HTR-8/SVneo (cell line): ENCODE data around the gene WDR27.
A peak's percentile ranks its signal among the peaks of the same experiment; 100 is the strongest.
"Not testable (repeated sequence)": the region's sequence is repeated elsewhere in the genome, so short reads cannot be mapped to it uniquely, and the experiment has no call there.

Source experiments
- DNase-seq: peaks from one replicate; pipeline ENCODE4 v3.0.0; 2011; ENCODE audit warnings: low spot score, mixed read lengths; ENCODE audit not compliant: insufficient read length
- FAIRE-seq: peaks from 2 replicates; lab custom pipeline; 2011; peaks lifted over from hg19 to GRCh38; lab: Jason Lieb, UNC

WDR27 gene

DNA sequence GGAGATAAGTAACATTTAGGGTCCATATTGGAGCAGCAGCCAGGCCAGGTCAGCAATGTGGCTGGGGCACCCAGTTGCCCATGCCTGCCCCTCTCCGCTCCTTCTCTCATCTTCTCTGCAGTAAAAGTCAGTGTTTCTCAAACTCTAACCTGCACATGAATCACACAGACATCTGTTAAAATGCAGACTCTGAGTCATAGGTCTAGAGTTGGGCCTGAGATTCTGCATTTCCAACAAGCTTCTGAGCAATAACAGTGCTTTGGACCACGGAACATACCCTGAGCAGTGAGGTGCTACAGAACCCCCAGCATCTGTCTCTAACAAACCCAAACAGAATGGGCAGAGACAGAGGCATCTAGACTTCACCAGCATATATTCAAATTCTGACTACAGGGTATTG, 12.3 kb upstream of the WDR27 start:
- DNase-seq, result no peak
- FAIRE-seq, result no peak

DNA sequence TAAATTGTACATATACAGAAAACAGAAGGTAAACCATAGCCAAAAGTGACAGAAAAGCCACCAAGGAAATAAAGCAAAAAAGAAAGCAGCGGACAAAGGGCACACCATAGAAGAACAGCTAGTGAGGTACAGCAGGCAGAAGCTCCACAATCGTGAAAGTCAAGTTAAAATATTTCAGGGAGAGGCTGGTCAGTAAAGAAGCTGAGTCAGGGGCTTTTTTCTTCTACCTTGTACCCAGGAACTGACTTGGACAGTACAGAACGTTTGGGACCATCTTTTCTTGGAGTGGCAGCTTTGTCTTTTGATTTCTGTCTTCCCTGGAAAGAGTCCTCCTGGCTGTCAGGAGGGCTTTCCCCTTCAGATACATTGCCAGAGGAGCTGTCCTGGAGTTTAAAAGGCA, 8.2 kb upstream of the WDR27 start:
- DNase-seq (no peak), FAIRE-seq (no peak)

DNA sequence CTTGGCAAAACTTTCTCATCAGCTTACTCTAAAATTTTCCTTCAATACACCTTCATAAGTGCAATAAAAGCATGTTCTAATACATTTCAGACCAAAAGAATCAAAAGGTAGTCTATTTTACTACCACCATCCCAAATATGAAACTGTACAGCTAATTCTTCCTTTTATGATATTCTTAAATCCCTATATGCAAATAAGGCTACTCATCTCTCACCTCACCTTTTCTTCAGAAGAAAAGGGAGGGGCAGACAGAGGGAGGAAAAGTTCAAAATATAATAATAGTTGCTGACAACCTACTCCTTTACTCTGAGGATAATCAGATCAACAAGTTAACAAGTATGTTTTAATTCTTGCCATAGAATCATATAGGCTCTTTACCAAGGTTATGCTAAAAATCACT, 7.5 kb upstream of the WDR27 start:
- FAIRE-seq (no peak), DNase-seq (no peak)

DNA sequence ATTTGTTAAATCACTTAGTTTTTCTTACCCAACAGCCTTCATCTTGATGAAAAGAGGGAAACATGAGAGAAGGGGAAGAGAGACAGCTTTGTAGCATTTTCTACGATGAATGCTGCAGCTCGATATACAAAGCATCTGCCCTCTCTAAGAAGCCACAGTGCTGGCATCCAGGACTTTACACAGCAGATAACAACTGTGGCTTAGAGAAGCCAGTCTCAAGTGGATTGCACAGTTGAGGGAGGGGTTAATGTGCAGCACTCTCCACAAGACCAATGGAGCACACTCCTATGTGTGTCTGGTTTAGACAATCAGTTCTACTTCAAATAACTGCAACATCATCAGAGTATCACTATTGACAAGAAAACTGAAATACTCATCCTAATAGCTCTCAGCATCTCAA, 5.9 kb upstream of the WDR27 start:
- FAIRE-seq (no peak), DNase-seq (no peak)

DNA sequence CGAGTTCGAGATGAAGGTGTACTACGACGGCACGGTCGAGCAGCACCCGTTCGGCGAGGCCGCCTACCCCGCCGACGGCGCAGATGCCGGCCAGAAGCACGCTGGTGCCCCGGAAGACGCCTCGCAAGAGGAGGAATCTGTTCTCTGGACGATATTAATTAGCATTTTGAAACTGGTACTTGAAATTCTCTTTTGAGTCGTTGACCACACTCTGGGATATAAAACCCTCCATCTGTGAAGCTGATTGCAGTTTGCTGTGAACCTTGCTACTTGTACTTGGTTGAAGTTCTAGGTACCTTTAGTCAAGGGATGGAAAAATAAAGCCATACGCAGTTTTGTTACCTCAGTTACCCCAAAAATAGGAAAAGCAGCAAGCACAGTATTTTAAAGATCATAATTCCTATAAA, 1.0 kb upstream of the WDR27 start:
- DNase-seq (no peak), FAIRE-seq (no peak)

DNA sequence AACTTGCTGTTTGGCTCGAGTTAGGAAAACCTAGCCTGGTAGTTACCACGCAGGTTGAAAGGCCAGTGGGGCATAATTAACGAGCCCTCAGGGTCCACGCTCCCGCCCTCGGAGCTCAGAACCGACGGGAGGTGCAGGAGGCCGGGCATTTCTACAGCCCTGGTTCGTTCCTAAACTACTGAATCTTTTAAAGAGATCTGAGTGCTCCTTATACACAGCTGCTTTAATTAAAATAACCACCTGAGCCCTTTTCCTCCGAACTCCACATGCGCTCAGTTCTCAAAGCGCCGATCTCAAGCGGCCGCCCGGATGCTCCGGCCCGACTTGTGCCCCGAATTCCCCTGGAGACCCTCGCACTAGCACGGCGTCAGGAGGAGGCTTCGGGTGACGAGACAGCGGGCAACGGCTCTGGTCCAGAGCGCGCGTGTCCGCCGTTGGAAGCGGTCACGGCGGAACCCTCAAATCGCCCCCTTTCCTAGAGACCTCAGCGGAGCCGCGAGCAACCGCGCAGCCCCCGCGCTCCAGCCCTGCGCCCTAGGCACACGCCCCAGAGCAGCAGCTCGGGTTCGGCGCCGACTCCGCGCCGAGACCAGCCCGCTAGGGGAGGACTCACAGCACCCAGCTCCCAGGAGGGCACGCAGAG, 397 bp downstream of the WDR27 start:
- no peak for FAIRE-seq

DNA sequence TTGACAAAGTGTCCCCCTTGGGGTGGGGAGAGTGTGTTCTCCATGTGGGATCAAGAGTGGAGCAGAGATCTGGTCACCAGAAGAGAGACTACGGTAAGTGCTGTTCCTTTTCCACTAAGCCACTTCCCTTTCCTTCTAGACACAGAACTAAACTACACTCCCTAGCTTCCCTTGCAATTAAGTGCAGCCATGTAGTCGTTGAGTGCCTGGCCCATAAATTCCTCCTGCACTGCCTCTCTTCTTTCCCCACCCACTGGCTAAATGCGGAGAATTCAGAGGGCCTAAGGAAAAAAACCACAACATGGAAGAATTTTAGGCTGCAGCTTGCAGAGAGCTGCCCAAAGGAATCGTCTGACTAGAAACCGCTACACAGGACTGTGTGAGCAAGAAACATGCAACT, 1.5 kb downstream of the WDR27 start:
- DNase-seq, result no peak

More for the DNA sequence above, 397 bp downstream of the WDR27 start:
- no peak for DNase-seq

DNA sequence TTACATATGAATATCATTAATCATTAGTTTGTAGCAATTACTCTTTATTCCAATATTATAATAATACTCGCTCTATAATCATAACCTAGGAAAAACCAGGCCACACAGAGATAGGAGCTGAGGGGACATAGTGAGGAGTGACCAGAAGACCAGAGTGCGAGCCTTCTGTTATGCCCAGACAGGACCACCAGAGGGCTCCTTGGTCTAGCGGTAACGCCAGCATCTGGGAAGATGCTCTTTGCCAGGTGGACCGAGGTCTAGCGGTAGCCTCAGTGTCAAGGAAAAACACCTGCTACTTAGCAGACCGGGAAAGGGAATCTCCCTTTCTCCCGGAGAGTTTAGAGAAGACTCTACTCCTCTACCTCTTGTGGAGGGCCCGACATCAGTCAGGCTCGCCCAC, 4.7 kb downstream of the WDR27 start:
- DNase-seq, result not testable (repeated sequence)

More for the DNA sequence above, 1.5 kb downstream of the WDR27 start:
- FAIRE-seq, result no peak

DNA sequence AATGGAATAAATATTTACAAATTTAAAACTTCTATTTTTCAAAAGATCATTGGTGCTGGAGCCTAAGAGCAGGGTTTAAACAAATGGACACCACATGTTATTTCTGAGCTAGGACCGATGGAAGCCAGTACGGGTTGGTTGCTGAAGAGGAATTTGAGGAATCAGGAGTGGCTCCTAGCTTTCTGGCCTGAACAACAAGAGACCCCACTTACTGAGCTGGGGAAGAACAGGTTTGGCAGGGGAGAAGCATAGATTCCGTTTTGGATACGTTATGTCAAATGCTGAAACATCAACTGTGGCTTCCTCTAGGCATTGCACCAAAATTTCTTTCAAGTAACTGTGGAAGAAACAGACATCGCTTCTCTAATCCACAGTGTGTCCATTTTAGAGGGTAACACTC, 6.7 kb downstream of the WDR27 start:
- no peak for FAIRE-seq
- DNase-seq, result no peak

More for the DNA sequence above, 4.7 kb downstream of the WDR27 start:
- FAIRE-seq, result not testable (repeated sequence)

DNA sequence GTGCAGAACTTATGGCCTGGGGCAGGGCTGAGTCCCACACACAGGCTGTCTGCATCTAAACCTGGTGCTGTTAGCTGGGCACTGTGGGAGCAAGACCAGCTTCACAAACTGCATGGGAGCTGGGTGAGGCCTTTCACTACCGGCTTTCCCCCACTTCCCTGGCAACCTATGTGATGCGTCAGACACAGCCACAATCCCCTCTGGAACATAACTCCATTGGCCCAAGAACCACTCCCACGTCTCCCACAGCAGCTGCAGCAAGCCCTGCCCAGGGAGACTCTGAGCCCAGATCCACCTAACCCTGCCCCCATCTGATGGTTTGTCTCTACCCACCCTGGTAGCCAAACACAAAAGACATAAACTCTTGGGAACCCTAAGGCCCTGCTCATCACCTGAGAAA, 9.3 kb downstream of the WDR27 start:
- no peak for DNase-seq
- FAIRE-seq, result no peak

DNA sequence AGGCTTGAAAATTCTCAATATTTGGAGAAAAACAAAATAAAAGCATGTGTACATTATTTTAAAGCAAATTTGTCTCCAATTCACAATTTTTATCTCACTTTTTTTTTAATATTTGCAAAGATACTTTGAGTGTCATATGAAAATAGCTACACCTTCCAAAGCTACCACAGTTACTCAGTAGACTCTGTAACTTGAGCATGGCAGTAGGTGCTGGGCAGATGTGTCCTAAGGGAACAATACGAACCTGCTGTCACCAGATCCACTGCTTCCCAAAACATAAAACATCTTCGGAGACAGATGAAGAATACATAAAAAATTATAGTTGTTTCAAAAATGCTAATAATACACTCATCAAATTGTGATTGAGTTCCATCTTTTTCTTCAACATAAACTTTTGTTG, 10.6 kb downstream of the WDR27 start:
- no peak for FAIRE-seq

DNA sequence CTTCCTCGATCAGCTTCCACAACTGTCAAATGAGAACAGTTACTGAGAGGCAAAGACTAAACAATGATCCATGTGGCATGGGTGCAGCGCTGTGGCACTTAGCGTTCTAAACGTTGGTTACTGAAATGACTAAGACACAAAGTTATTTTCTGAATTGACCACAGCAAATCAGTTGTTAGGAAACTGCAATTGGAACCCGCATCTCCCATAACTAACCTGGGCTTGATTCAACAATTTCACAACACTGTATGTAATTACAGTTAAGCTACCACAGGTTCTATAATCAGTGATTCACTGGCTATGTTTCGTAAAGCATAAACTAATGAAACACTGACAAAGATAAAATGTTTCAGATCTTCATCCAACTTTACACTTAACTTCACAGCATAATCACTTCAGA, 12.5 kb downstream of the WDR27 start:
- DNase-seq (peak; percentile 15), FAIRE-seq (no peak)

More for the DNA sequence above, 10.6 kb downstream of the WDR27 start:
- DNase-seq, result no peak

DNA sequence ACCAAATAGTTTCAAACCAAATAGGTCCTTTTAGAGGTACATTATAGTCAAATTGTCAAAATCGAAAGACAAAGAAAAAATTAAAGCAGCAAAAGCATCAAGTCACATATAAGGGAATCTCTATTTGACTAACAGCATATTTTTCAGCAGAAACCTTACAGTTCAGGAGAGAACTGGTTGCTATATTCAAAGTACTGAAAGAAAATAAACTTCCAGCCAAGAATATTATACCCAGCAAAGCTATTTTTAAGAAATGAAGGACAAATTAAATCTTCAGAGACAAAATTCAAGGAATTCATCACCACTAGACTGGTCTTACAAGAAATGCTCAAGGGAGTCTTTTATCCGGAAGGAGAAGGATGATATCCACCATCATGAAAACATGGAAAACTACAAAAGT, 16.0 kb downstream of the WDR27 start:
- DNase-seq (no peak), FAIRE-seq (no peak)

DNA sequence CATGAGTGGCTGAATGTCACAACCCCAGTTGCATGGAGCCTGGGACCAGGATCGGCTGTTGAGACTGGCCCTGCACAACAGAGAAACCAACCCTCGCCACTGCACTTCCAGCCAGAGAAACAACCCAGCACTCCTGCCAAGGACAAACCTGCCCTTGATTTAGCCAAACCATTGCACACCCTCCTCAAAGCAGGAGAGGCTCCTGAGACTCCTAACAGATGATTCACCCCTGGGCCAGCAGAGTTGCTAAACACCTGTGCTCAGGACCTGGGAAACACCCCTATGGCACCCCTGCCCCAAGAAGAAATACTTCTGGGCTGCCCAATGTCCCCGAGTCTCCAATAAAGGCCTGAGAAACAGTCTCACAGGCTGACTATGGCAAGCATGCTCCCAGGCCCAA, 17.8 kb downstream of the WDR27 start:
- DNase-seq (no peak), FAIRE-seq (no peak)

DNA sequence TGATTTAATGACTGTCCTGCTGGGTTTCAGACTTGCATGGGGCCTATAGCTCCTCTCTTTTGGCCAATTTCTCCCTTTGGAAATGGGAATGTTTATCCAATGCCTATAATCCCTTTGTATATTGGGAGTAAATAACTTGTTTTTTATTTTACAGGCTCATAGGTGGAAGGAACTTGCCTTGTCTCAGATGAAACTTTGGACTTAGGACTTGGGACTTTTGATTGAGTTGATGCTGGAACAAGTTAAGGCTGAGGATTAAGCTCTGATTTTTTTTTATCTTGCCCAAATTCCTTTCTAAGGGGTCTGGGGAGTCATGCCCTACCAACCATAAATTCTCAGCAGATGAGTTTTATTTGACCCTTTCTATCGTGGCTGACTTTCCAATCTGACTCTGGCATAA, 23.5 kb downstream of the WDR27 start:
- no peak for FAIRE-seq
- no peak for DNase-seq

DNA sequence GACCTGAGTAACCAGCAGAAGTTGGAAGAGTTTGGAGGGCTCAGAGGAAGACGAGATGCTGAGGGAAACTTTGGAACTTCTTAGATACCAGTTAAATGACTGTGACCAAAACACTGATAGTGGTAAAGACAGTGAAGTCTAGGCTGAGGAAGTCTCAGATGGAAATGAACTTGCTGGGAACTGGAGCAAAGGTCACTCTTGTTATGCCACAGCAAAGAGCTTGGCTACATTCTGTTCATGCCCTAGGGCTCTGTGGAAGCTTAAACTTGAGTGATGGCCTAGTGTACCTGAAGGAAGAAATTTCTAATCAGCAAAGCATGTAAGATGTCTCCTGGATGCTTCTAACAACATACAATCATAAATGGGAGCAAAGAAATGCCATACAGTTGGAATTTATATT, 24.7 kb downstream of the WDR27 start:
- DNase-seq (no peak), FAIRE-seq (no peak)

DNA sequence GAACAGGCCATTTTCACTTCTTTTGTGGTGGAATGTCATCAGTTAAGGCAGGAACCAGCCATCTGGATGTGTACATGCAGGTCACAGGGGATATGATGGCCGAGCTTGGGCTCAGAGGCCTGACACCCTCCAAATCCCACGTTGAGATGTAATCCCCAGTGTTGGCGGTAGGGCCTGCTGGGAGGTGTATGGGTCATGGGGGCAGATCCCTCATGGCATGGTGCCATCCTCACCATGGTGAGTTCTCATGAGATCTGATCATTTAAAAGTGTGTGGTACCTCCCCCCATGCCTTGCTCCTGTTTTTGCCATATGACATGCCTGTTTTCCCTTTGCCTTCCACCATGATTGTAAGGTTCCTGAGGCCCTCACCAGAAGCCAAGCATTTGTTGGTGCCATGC, 26.8 kb downstream of the WDR27 start:
- DNase-seq (no peak), FAIRE-seq (no peak)

DNA sequence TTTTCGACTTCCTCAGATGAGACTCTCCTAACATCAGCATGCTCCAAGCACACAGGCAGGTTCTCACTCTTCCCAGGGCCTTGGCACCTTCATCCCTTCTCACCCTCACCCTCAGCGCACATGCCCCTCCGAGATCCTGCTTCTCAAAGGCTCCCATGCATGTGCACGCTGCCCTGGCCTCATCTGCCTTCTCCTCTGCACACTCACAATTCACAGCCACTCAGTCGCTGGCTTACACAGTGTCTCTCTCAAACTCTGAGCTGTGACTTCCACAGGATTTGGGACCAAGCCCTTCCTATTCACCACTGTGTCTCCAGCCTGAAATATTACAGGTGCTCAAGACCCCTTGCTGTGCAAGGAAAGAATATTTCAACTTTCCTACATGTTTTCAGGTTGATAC, 30.3 kb downstream of the WDR27 start:
- no peak for DNase-seq
- FAIRE-seq, result no peak

DNA sequence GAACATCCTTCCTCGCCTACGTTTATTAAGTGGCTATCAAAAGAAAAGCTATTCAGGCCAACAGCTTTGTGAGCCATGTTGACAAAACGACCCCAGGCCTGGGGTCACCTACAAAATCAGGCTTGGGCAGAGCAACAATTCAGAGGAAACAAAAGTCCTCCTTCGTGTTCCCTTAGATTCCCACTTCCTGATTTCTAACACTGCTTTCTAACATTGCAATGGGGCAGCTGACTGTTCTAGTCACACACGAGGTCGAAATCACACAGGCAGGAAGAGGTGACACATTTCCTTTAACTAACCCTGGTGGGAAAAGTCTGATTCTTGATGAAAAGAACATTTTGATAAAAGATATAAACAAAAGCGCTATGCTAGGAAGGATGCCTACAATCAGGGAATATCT, 31.9 kb downstream of the WDR27 start:
- FAIRE-seq (no peak), DNase-seq (no peak)

DNA sequence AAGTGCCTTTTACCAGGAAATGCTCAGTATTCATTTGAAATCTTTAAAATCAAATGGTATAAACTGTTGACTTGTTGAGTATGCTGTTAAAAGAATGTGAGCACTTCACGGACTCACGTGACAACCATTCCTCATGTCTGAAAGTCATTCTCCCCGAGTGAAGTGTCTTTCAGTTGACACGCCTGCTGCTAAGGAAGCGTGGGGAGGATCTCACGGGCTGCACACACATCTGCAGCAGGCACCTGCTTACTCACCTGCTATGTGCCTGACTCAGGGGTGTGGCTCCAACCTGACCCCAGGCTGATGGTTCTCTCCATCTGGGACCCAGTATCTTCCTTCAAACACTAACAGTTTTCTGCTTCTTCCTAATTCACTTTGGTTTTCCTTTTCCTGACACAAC, 32.7 kb downstream of the WDR27 start:
- DNase-seq (no peak), FAIRE-seq (no peak)

DNA sequence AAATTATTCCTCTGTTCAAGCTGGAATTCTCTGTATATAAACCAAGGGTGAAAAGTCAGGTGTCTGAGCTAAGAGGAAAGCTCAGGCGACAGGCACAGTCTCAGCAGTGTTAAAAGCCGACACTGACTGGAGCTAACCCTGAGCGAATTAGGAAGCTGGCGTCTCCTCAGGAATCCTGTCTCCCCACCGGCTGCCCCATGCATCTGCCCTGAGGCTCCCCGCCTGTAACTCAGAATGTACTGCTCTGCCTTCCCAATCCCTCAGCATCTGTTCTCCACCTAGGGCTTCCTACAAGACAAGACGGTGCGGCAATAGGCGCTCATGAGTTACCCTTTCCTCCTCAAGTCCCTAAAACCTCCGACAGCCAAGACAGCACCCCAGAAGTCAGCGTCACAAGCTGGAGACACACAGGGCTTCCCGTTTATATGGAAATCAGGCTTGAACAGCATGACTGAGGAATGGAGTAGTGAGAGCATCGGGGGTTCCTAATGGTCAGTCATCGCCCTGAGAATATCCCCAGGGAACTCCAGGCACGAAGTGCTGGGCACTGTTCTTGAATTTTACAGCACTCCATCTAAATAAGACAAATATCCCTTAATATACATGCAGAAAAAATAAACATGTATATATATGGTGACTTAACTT, 33.5 kb downstream of the WDR27 start:
- DNase-seq (no peak), FAIRE-seq (no peak)

DNA sequence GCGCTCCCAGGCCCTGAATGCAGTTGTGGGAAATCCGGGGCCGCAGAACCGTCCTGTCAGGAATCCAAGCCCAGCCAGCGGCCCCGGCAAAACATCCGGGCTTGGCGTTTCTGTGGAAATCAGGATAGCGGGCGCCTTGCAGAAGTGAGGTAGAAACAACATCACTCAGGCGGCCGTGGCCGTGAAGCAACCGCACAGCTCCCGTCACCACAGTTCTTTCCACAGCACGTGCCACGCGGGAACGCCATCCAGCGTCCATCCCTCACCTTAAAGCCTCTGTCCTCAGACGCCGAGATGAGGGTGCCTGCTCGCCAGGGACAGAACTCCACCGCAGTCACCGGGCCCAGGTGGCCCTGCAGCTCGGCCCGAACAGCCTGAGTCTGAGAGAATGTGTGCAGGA, 34.1 kb downstream of the WDR27 start:
- FAIRE-seq, result no peak
- DNase-seq, result no peak
